Measurements from ENCODE around the gene SIAH1. TPM values are rescaled to one million over a fixed set of nuclear protein-coding genes. Genes with fewer than 3 reads are reported as not detected.

The SIAH1 gene
- total RNA-seq, 6 experiments from 2014 or later: 8.1 to 14.0 (median 11.5) TPM

DNA sequence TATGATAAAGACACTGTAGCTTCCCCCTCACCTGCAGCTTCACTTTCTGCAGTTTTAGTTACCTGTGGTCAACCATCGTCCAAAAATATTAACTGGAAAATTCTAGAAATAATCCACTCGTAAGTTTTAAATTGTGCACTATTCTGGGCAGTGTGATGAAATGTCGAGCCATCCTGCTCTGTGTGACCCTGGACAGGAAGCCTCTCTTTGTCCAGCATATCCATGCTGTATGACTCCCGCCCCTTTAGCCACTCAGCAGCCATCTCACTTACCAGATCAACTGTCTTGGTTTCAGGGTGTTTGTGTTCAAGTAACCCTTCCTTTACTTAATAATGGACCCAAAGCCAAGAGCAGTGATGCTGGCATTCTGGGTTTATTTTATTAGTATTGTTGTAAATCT, 56.1 kb downstream of the SIAH1 start:
- peak; percentile 29 to 52 (median 38) for ATAC-seq
- peaks cover 0 to 24% (median 1%) of the 10 kb centered on the region in 4 donors for H3K4me1 ChIP-seq
- H3K36me3 ChIP-seq: peaks cover 0 to 18% (median 7%) of the 10 kb centered on the region in 4 donors
- TF ChIP-seq, protein P1, sequence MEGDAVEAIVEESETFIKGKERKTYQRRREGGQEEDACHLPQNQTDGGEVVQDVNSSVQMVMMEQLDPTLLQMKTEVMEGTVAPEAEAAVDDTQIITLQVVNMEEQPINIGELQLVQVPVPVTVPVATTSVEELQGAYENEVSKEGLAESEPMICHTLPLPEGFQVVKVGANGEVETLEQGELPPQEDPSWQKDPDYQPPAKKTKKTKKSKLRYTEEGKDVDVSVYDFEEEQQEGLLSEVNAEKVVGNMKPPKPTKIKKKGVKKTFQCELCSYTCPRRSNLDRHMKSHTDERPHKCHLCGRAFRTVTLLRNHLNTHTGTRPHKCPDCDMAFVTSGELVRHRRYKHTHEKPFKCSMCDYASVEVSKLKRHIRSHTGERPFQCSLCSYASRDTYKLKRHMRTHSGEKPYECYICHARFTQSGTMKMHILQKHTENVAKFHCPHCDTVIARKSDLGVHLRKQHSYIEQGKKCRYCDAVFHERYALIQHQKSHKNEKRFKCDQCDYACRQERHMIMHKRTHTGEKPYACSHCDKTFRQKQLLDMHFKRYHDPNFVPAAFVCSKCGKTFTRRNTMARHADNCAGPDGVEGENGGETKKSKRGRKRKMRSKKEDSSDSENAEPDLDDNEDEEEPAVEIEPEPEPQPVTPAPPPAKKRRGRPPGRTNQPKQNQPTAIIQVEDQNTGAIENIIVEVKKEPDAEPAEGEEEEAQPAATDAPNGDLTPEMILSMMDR (IDR thresholded peaks at IDR 0.05): no peak
- no peak for TF ChIP-seq POLR2A (IDR thresholded peaks at IDR 0.05)
- WGBS (ENCODE audit: insufficient coverage, low coverage, low lambda C conversion rate, missing lambda C conversion rate): 63% methylated on average over 4 of the region's 4 CpGs
- H3K27me3 ChIP-seq: no peaks in the 10 kb centered on the region
- H3K27ac ChIP-seq: no peak overlapping the region
- intact Hi-C loops (cut with DNase I): no loop called here
- DNase-seq: no peak
- no peak overlapping the region for H3K4me3 ChIP-seq
- no peaks in the 10 kb centered on the region for H3K9me3 ChIP-seq

- no peak for TF ChIP-seq POLR2A (IDR thresholded peaks at IDR 0.05)
- TF ChIP-seq, protein P1 (IDR thresholded peaks at IDR 0.05): no peak
- WGBS (ENCODE audit: insufficient coverage, low coverage, low lambda C conversion rate, missing lambda C conversion rate): 81% methylated on average over 4 of the region's 4 CpGs
- no peak overlapping the region for H3K27ac ChIP-seq
- H3K9me3 ChIP-seq: no peaks in the 10 kb centered on the region
- H3K36me3 ChIP-seq: peaks cover 0 to 20% (median 6%) of the 10 kb centered on the region in 4 donors
- ATAC-seq: peak in 2 of 4 donors; percentile 9 to 23
- no peaks in the 10 kb centered on the region for H3K27me3 ChIP-seq
- intact Hi-C loops (cut with DNase I): no loop called here
- no peak overlapping the region for H3K4me3 ChIP-seq
- no peak for DNase-seq
- H3K4me1 ChIP-seq: peaks cover 0 to 19% (median 1%) of the 10 kb centered on the region in 4 donors
Measured at GRCh38 chr16:48326915-48327314, 58.3 kb downstream of the SIAH1 start.

GRCh38 chr16:48323783-48324775, 61.1 kb downstream of the SIAH1 start:
- ATAC-seq (no peak), DNase-seq (no peak)
- TF ChIP-seq, protein P1 (IDR thresholded peaks at IDR 0.05): no peak
- no peak for TF ChIP-seq POLR2A (IDR thresholded peaks at IDR 0.05)
- WGBS (ENCODE audit: insufficient coverage, low coverage, low lambda C conversion rate, missing lambda C conversion rate): 78% methylated on average over 7 of the region's 7 CpGs
- Histone ChIP-seq H3K9me3 (no peaks in the 10 kb centered on the region), H3K27ac (no peak overlapping the region), H3K36me3 (peaks cover 0 to 24% (median 4%) of the 10 kb centered on the region in 4 donors), H3K27me3 (no peaks in the 10 kb centered on the region), H3K4me3 (no peak overlapping the region), H3K4me1 (peaks cover 0 to 3% (median 0%) of the 10 kb centered on the region in 4 donors)
- intact Hi-C loops (cut with DNase I): no loop called here

DNA sequence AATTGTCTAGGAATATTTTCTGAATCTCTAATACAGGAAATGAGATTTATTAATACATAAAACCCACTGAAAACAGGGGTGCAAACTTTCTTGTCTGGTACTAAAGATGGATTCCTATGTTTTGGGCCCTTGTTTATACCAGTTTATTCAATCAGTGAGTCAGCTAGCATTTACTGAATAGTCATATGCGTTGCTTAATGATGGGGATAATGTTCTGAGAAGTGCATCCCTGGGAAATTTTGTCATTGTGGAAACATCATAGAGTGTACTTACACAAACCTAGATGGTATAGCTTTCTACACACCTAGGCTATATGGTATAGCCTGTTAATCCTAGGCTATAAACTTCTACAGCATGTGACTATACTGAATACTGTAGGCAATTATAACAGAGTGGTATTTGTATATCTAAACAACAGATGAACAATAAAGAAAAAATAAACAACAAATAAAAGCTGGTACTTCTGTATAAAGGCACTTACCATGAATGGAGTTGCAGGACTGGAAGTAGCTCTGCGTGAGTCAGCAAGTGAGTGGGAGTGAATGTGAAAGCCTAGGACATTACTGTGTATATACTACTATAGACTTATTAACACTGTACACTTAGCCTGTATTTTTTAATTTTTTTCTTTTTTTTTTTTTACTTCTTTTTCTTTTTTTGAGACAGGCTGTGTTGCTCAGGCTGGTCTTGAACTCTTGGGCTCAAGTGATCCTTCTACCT, 63.7 kb downstream of the SIAH1 start:
- ATAC-seq (no peak), DNase-seq (no peak)
- Histone ChIP-seq H3K4me1 (no peaks in the 10 kb centered on the region), H3K27me3 (no peaks in the 10 kb centered on the region), H3K27ac (no peak overlapping the region), H3K36me3 (peaks cover 0 to 18% (median 4%) of the 10 kb centered on the region in 4 donors), H3K4me3 (no peak overlapping the region), H3K9me3 (no peaks in the 10 kb centered on the region)
- TF ChIP-seq, protein P1 (IDR thresholded peaks at IDR 0.05): no peak
- no peak for TF ChIP-seq POLR2A (IDR thresholded peaks at IDR 0.05)
- intact Hi-C loops (cut with DNase I): no loop called here
- 89% methylated on average over 2 of the region's 2 CpGs for WGBS (ENCODE audit: insufficient coverage, low coverage, low lambda C conversion rate, missing lambda C conversion rate)

All from right lobe of liver (tissue), 6 donors.